ENCODE measurements around the gene RUFY4.

- TF ChIP-seq CTCF (conservative IDR thresholded peaks at IDR 0.05; ENCODE audit: low read depth, low read length) (no peak), EZH2 (IDR thresholded peaks at IDR 0.05; ENCODE audit: borderline replicate concordance, low read depth, low read length, poor library complexity, severe bottlenecking) (no peak)
Measured at GRCh38 chr2:218046238-218046637, 22.8 kb upstream of the RUFY4 start.
